ENCODE results near the gene C4orf17.
"Not testable (repeated sequence)": the region's sequence is repeated elsewhere in the genome, so short reads cannot be mapped to it uniquely, and the experiment has no call there.

The C4orf17 gene

DNA sequence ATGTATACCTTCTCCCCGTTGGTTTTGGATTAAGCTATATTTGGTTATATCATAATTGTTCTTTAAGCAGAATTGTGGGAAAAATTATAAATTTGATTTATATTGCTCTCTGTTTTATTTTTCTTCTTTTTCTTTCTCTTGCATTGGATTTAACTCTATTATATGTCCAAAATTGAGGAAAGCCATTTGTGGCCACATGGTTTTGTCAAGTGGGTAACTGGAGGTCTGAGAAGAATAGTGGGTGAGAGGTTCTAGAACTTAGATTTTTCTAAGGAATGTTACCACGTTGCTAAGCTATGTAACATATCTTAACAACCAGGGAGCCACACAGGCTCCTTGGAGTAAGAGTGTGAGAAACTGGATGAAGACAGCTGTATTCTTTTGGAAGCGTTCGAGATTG, at the start of gene C4orf17:
Gene C4orf17, plus strand, starts transcription at position 301 of the 400 bp plus-strand sequence. CDS start 2,061 bp downstream, outside the sequence.
- H3K27ac ChIP-seq (ENCODE audit: low read length) = no peak within 1 kb of the TSS
- no peak within 1 kb of the TSS for H3K4me3 ChIP-seq (ENCODE audit: low read length)
- no peaks in the 10 kb centered on the region for H3K27me3 ChIP-seq (ENCODE audit: control insufficient read depth, insufficient read depth, low read length)
- H3K4me1 ChIP-seq (ENCODE audit: control insufficient read depth, low read depth, low read length) = no peaks in the 10 kb centered on the region
- no peaks in the 10 kb centered on the region for H3K9me3 ChIP-seq (ENCODE audit: control insufficient read depth, low read depth, low read length)
- no peaks in the 10 kb centered on the region for H3K36me3 ChIP-seq (ENCODE audit: control insufficient read depth, low read depth, low read length)
- H3K9ac ChIP-seq (ENCODE audit: low read length) = no peak within 1 kb of the TSS

DNA sequence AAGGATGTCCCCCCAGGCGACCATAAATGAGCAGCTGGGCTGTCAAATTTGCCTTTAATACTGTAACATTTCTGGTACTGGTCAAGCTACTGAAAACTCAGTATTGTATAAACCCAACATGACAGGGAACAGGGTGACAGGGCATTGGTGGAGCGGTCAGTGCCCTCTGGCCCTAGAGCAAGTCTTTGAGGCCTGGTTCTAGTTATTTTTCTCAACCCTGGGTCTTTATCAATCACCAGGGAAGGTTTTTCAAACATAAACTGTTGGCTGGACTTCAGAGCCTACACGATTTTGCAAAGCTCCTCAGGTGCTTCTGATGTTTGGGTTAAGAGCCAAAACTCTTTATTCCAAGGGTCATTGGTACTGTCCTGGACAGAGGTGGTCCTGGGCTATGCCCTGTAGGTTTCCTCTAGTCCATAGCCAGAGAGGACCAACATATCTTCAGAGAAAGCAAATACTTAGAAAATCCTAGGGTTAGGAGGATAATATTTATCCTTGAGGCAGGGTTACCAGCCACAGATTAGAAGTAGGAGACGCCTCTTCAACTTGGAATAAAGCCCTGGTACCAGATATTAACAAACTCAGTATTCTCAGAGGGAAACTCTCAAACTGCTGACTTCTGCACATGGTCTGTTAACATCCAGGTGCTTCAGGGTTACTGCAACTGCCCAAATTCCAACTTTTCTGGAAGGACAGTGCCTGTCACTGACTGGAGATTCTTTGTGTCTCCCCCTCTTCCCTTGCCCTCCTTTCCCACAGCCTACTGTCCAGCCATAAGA, 49.0 kb upstream of the C4orf17 start:
- Histone ChIP-seq H3K27me3 (ENCODE audit: control insufficient read depth, insufficient read depth, low read length) (no peaks in the 10 kb centered on the region), H3K4me1 (ENCODE audit: control insufficient read depth, low read depth, low read length) (peaks cover 3% of the 10 kb centered on the region), H3K4me3 (ENCODE audit: low read length) (no peak overlapping the region), H3K9ac (ENCODE audit: low read length) (no peak overlapping the region), H3K36me3 (ENCODE audit: control insufficient read depth, low read depth, low read length) (no peaks in the 10 kb centered on the region), H3K9me3 (ENCODE audit: control insufficient read depth, low read depth, low read length) (no peaks in the 10 kb centered on the region), H3K27ac (ENCODE audit: low read length) (no peak overlapping the region)

DNA sequence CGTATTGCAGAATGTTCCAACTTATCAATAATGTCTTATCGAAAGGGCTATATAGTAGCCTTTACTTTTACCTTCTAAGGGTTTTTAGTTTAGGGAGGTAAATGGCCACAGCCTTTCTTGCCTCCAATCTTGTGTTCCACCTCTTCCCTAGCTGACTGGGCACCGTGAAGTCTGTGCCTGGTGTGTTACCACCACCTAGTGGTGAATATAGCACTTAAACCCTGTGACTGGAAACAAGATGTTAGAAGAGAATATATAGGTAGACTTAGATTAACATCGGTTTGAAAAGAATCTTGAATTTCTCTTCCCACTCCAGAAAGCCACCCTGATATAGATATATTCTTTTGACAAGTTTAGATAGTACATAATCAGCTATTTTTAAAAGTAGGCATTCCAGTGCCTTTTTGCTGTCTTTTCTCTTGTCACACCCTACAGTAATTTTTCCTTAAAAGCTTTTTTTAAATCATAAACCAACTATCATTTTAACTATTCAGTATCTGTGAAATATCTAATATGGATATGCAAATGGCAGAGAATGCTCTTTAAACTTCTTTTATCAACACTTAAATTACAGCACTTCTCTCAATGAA, 47.9 kb upstream of the C4orf17 start:
- H3K27ac ChIP-seq (ENCODE audit: low read length) = no peak overlapping the region
- no peaks in the 10 kb centered on the region for H3K9me3 ChIP-seq (ENCODE audit: control insufficient read depth, low read depth, low read length)
- H3K36me3 ChIP-seq (ENCODE audit: control insufficient read depth, low read depth, low read length) = no peaks in the 10 kb centered on the region
- H3K27me3 ChIP-seq (ENCODE audit: control insufficient read depth, insufficient read depth, low read length) = no peaks in the 10 kb centered on the region
- H3K9ac ChIP-seq (ENCODE audit: low read length) = no peak overlapping the region
- no peak overlapping the region for H3K4me3 ChIP-seq (ENCODE audit: low read length)
- H3K4me1 ChIP-seq (ENCODE audit: control insufficient read depth, low read depth, low read length) = peaks cover 3% of the 10 kb centered on the region

DNA sequence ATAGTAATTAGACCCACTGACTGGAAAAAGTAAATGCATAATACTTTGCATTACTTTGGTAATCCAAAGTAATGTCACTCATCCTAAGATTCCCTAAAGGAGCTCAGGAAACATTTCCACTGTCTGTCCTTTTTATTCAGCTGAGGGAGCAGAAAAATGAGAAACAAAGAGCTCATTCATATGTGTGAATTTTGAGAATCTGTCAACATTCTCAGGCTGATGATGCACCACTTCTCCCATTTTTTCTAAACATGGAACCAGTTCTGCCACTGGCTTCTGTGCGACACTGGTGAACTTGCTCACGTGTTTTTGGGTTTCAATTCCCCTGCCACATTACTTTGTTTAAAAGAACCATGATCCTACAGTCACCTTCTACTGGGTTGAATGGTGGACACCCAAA, 47.3 kb upstream of the C4orf17 start:
- Histone ChIP-seq H3K4me1 (ENCODE audit: control insufficient read depth, low read depth, low read length) (peaks cover 3% of the 10 kb centered on the region), H3K9me3 (ENCODE audit: control insufficient read depth, low read depth, low read length) (no peaks in the 10 kb centered on the region)

DNA sequence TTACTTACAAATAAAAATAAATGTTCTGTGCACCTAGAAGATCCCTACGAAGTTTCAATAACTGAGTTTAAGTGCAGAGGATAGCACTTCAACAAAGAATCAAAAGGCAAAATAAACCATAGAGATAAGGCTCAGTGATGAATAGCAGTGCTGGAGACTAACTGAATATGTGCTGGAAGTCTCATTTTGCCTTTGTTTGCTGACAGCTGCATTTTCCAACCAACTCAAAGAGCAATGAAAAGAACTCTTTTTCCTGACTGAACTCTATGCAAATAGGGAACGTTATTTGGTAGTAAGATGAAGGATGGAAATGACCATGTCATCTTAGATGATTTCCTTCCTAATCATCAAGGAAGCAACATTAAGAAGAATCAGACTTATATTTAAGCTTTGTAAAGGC, 42.9 kb upstream of the C4orf17 start:
- Histone ChIP-seq H3K27ac (ENCODE audit: low read length) (no peak overlapping the region), H3K27me3 (ENCODE audit: control insufficient read depth, insufficient read depth, low read length) (no peaks in the 10 kb centered on the region), H3K9me3 (ENCODE audit: control insufficient read depth, low read depth, low read length) (no peaks in the 10 kb centered on the region), H3K4me3 (ENCODE audit: low read length) (no peak overlapping the region), H3K36me3 (ENCODE audit: control insufficient read depth, low read depth, low read length) (no peaks in the 10 kb centered on the region), H3K4me1 (ENCODE audit: control insufficient read depth, low read depth, low read length) (no peaks in the 10 kb centered on the region), H3K9ac (ENCODE audit: low read length) (no peak overlapping the region)

More for the DNA sequence above, 47.3 kb upstream of the C4orf17 start:
- H3K4me3 ChIP-seq (ENCODE audit: low read length) = no peak overlapping the region
- no peaks in the 10 kb centered on the region for H3K27me3 ChIP-seq (ENCODE audit: control insufficient read depth, insufficient read depth, low read length)
- H3K9ac ChIP-seq (ENCODE audit: low read length) = no peak overlapping the region
- H3K27ac ChIP-seq (ENCODE audit: low read length) = no peak overlapping the region
- no peaks in the 10 kb centered on the region for H3K36me3 ChIP-seq (ENCODE audit: control insufficient read depth, low read depth, low read length)

DNA sequence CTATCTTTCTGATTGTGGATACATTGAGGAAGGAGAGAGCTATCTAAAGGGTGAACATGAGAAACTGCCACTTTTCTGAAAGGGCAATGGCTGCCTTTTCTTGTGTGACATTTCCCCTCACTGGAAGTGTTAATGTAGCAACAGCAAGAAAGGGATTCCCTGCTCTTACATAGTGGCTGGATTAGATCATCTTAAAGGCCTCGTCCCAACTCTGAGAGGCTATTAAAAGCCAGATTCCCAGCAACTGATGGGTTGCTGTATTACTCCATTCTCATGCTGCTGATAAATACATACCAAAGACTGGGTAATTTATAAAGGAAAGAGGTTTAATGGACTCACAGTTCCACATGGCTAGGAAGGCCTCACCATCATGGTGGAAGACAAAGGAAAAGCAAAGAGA, 41.9 kb upstream of the C4orf17 start:
- H3K9ac ChIP-seq (ENCODE audit: low read length) = no peak overlapping the region
- no peaks in the 10 kb centered on the region for H3K27me3 ChIP-seq (ENCODE audit: control insufficient read depth, insufficient read depth, low read length)
- H3K36me3 ChIP-seq (ENCODE audit: control insufficient read depth, low read depth, low read length) = no peaks in the 10 kb centered on the region
- H3K9me3 ChIP-seq (ENCODE audit: control insufficient read depth, low read depth, low read length) = no peaks in the 10 kb centered on the region
- no peak overlapping the region for H3K27ac ChIP-seq (ENCODE audit: low read length)
- H3K4me3 ChIP-seq (ENCODE audit: low read length) = no peak overlapping the region
- H3K4me1 ChIP-seq (ENCODE audit: control insufficient read depth, low read depth, low read length) = no peaks in the 10 kb centered on the region

DNA sequence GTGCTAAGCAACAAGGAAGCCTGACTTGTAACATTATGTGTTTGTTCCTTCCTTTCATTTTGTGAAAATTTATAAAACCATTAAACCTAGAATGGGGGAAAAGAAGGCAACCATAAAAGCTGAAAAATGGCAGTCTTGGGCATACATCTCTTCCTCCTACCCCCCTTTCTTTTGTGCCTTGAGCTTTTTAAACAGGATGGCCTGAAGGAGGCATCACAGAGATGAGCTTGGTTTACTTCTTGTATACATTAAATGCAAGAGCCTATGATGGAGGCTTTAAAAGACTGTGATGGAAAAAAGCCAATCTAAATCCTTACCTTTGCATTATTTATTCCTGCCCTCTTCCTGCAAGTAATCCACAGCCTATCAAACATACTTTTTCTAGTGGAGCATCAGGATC, 39.5 kb upstream of the C4orf17 start:
- Histone ChIP-seq H3K9me3 (ENCODE audit: control insufficient read depth, low read depth, low read length) (no peaks in the 10 kb centered on the region), H3K27ac (ENCODE audit: low read length) (no peak overlapping the region), H3K36me3 (ENCODE audit: control insufficient read depth, low read depth, low read length) (no peaks in the 10 kb centered on the region), H3K4me1 (ENCODE audit: control insufficient read depth, low read depth, low read length) (no peaks in the 10 kb centered on the region), H3K4me3 (ENCODE audit: low read length) (no peak overlapping the region), H3K27me3 (ENCODE audit: control insufficient read depth, insufficient read depth, low read length) (no peaks in the 10 kb centered on the region), H3K9ac (ENCODE audit: low read length) (no peak overlapping the region)

DNA sequence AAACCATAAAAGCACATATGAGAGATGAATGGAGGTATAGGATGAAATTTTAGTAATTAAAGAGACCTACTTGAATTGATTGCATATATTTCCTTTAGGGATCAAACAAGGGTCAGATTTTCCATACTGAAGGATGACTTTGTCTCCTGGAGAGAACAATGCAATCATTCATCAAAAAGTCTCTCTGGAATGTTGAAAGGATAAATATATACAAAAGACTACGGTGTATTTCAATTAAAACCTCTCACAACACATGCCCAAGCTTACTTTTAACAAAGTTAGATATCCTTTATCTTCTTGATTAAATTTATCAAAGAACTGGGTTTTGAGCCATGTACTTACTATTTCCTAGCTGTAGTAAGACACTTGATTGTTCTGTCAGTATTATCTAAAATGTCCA, 38.9 kb upstream of the C4orf17 start:
- Histone ChIP-seq H3K27me3 (ENCODE audit: control insufficient read depth, insufficient read depth, low read length) (no peaks in the 10 kb centered on the region), H3K27ac (ENCODE audit: low read length) (no peak overlapping the region), H3K4me3 (ENCODE audit: low read length) (no peak overlapping the region), H3K4me1 (ENCODE audit: control insufficient read depth, low read depth, low read length) (no peaks in the 10 kb centered on the region), H3K9me3 (ENCODE audit: control insufficient read depth, low read depth, low read length) (no peaks in the 10 kb centered on the region), H3K9ac (ENCODE audit: low read length) (no peak overlapping the region), H3K36me3 (ENCODE audit: control insufficient read depth, low read depth, low read length) (no peaks in the 10 kb centered on the region)

DNA sequence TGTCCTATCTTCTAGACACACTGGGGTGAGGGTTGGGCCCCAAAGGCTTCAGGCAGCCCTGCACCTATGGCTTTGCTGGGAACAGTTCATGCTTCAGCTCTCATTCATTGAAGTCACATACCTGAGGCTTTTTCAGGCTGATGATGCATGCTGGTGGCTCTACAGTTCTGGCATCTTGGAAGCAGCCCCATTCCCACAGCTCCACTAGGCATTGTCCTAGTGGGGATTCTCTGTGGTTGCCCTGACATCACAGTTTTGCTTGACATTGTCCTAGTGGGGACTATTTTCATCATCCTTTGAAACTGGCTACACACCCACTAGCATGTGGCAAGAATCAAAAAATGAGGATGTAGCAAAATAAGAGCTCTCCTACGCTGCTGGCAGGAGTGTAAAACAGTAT, 37.7 kb upstream of the C4orf17 start:
- H3K9me3 ChIP-seq (ENCODE audit: control insufficient read depth, low read depth, low read length) = no peaks in the 10 kb centered on the region
- no peak overlapping the region for H3K27ac ChIP-seq (ENCODE audit: low read length)
- no peaks in the 10 kb centered on the region for H3K36me3 ChIP-seq (ENCODE audit: control insufficient read depth, low read depth, low read length)
- H3K27me3 ChIP-seq (ENCODE audit: control insufficient read depth, insufficient read depth, low read length) = no peaks in the 10 kb centered on the region
- H3K4me3 ChIP-seq (ENCODE audit: low read length) = no peak overlapping the region
- H3K4me1 ChIP-seq (ENCODE audit: control insufficient read depth, low read depth, low read length) = no peaks in the 10 kb centered on the region
- H3K9ac ChIP-seq (ENCODE audit: low read length) = no peak overlapping the region

DNA sequence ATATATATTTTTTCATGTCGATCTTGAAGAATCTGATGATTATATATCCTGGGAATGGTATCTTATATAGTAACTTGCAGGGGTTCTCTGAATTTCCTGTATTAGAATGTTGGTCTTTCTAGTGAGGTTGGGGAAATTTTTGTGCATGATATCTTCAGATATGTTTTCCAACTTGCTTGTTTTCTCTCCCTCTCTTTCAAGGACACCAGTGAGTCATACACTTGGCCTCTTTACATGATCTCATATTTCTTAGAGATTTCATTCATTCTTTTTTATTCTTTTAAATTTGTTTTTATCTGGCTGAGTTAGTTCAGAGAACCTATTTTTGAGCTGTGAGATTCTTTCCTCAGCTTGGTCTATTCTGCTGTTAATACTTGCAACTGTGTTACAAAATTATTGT, 27.2 kb upstream of the C4orf17 start:
- Histone ChIP-seq H3K4me1 (ENCODE audit: control insufficient read depth, low read depth, low read length) (no peaks in the 10 kb centered on the region), H3K4me3 (ENCODE audit: low read length) (no peak overlapping the region), H3K27ac (ENCODE audit: low read length) (no peak overlapping the region), H3K9me3 (ENCODE audit: control insufficient read depth, low read depth, low read length) (peaks cover 16% of the 10 kb centered on the region), H3K9ac (ENCODE audit: low read length) (no peak overlapping the region), H3K27me3 (ENCODE audit: control insufficient read depth, insufficient read depth, low read length) (no peaks in the 10 kb centered on the region), H3K36me3 (ENCODE audit: control insufficient read depth, low read depth, low read length) (no peaks in the 10 kb centered on the region)

DNA sequence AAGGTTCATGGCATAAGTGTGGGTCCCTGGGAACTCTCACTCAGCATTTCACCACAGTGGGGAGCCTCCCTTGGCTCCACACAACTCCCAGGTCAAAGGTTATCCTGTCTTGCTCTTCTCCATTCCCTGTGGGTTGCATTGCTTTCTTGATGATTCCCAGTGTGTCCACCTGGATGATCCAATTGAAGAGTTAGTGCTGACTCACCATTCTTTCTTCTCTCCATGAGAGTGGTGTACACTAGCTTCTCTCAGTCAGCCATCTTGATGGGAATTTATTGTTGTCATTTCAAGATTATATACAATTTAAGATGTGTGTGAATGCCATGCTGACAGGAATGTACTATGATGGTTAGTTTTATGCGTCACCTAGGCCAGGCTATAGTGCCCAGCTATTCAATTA, 25.6 kb upstream of the C4orf17 start:
- no peak overlapping the region for H3K9ac ChIP-seq (ENCODE audit: low read length)
- no peaks in the 10 kb centered on the region for H3K4me1 ChIP-seq (ENCODE audit: control insufficient read depth, low read depth, low read length)
- no peak overlapping the region for H3K4me3 ChIP-seq (ENCODE audit: low read length)
- H3K27me3 ChIP-seq (ENCODE audit: control insufficient read depth, insufficient read depth, low read length) = no peaks in the 10 kb centered on the region
- peaks cover 16% of the 10 kb centered on the region for H3K9me3 ChIP-seq (ENCODE audit: control insufficient read depth, low read depth, low read length)
- no peaks in the 10 kb centered on the region for H3K36me3 ChIP-seq (ENCODE audit: control insufficient read depth, low read depth, low read length)
- no peak overlapping the region for H3K27ac ChIP-seq (ENCODE audit: low read length)

DNA sequence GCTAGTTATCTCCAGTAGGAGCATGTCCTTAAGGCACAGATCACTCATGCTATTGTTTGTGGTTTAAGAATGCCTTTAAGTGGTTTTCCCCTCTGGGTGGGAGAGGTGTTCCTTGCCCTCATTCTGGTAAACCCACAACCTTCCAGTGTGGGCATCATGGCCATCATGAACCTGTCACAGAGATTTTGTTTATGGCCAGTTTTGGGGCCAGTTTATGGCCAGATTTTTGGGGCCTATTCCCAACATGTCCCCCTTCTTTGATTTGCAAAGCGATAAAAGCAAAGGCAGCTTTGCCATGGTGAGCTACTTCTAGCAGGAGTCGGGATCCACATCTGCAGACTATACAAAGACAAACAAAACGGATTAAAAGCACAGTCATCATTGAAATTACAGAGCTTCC, 24.2 kb upstream of the C4orf17 start:
- H3K36me3 ChIP-seq (ENCODE audit: control insufficient read depth, low read depth, low read length); H3K4me3 ChIP-seq (ENCODE audit: low read length); H3K9ac ChIP-seq (ENCODE audit: low read length); H3K4me1 ChIP-seq (ENCODE audit: control insufficient read depth, low read depth, low read length); H3K27ac ChIP-seq (ENCODE audit: low read length); H3K27me3 ChIP-seq (ENCODE audit: control insufficient read depth, insufficient read depth, low read length): not testable (repeated sequence)
- H3K9me3 ChIP-seq (ENCODE audit: control insufficient read depth, low read depth, low read length) = peaks cover 16% of the 10 kb centered on the region
